Liver (tissue), 9 donors: ENCODE results near the gene RARA. TPM values are rescaled to one million over a fixed set of nuclear protein-coding genes. Genes with fewer than 3 reads are reported as not detected.
"Not testable (repeated sequence)": the region's sequence is repeated elsewhere in the genome, so short reads cannot be mapped to it uniquely, and the experiment has no call there.

Experiments used
- DNase-seq: peaks from one replicate; pipeline ENCODE4 v3.0.0-alpha.2; 2017; ENCODE audit warnings: low spot score
- H3K27ac ChIP-seq, 2 donors: one replicate each; pipeline ENCODE4 v1.7.0; 2013; ENCODE audit warnings: inconsistent platforms in 2 of 2, low read length in 2 of 2, control low read depth in 1 of 2, low read depth in 1 of 2, mild to moderate bottlenecking in 1 of 2
- H3K27me3 ChIP-seq, 4 donors: one replicate each; pipeline versions ENCODE4 v1.6.1 to v1.7.0; 2013; ENCODE audit warnings: low read length in 3 of 4, inconsistent platforms in 1 of 4, mild to moderate bottlenecking in 1 of 4, moderate library complexity in 1 of 4; ENCODE audit not compliant: control insufficient read depth in 4 of 4, insufficient read depth in 4 of 4
- H3K36me3 ChIP-seq, 4 donors: one replicate each; pipeline versions ENCODE4 v1.6.1 to v1.7.0; 2013; ENCODE audit warnings: low read length in 3 of 4, mild to moderate bottlenecking in 3 of 4, low read depth in 1 of 4, moderate library complexity in 1 of 4; ENCODE audit not compliant: control insufficient read depth in 4 of 4, insufficient read depth in 3 of 4
- H3K4me1 ChIP-seq, 4 donors: one replicate each; pipeline versions ENCODE4 v1.6.1 to v1.7.0; 2013; ENCODE audit warnings: low read length in 3 of 4, mild to moderate bottlenecking in 3 of 4, moderate library complexity in 1 of 4; ENCODE audit not compliant: control insufficient read depth in 4 of 4, insufficient read depth in 4 of 4
- H3K4me3 ChIP-seq, 3 donors: one replicate each; pipeline versions ENCODE4 v1.6.1 to v1.7.0; 2013; ENCODE audit warnings: low read length in 3 of 3, control low read depth in 1 of 3, low read depth in 1 of 3, mild to moderate bottlenecking in 1 of 3
- H3K9ac ChIP-seq, 2 donors: one replicate each; pipeline ENCODE4 v1.7.0; 2013; ENCODE audit warnings: low read length in 2 of 2, mild to moderate bottlenecking in 2 of 2, moderate library complexity in 2 of 2, control low read depth in 1 of 2, low read depth in 1 of 2
- H3K9me3 ChIP-seq, 4 donors: one replicate each; pipeline versions ENCODE4 v1.6.1 to v1.7.0; 2013; ENCODE audit warnings: low read length in 3 of 4; ENCODE audit not compliant: control insufficient read depth in 4 of 4
- FOXA2 ChIP-seq: IDR thresholded peaks from 2 replicates; pipeline ENCODE4 v1.6.1; 2016; ENCODE audit warnings: antibody characterized with exemption
- RAD21 ChIP-seq, 2 donors: IDR thresholded peaks; 2 replicates each; pipeline ENCODE4 v1.6.1; 2016; ENCODE audit warnings: antibody characterized with exemption in 2 of 2, mild to moderate bottlenecking in 2 of 2
- RXRA ChIP-seq, 2 donors: IDR thresholded peaks; 2 replicates each; pipeline ENCODE4 v1.6.1; 2017 to 2018; ENCODE audit warnings: antibody characterized with exemption in 2 of 2, mild to moderate bottlenecking in 1 of 2
- SP1 ChIP-seq: IDR thresholded peaks from 2 replicates; pipeline ENCODE4 v1.6.1; 2018; ENCODE audit warnings: antibody characterized with exemption, mild to moderate bottlenecking
- TAF1 ChIP-seq: conservative IDR thresholded peaks from 2 replicates; pipeline ENCODE4 v1.6.1; 2016; ENCODE audit warnings: antibody characterized with exemption, mild to moderate bottlenecking
- YY1 ChIP-seq: IDR thresholded peaks from 2 replicates; pipeline ENCODE4 v1.6.1; 2016; ENCODE audit warnings: antibody characterized with exemption, mild to moderate bottlenecking
- WGBS: extraction: QIAGEN DNeasy Blood & Tissue Kit; methylation state at CpG from one replicate; pipeline ENCODE4 v1.1.7; 2013; 5-methylcytosine and 5-hydroxymethylcytosine counted together
- polyA plus RNA-seq, 2 donors: library from polyadenylated mRNA; stranded (reverse) in 1 of 2; unstranded in 1 of 2; fragments of 200-250 nt in 1 of 2; fragments of >200 nt in 1 of 2; fragmentation: Nextera tagmentation in 1 of 2; extraction: Ambion mirVana in 1 of 2; gene quantifications; one replicate each; pipeline versions ENCODE4 v1.2.1 to v1.2.3, GENCODE V29; 2013 to 2015
- total RNA-seq, 2 donors: library from RNA; depleted of rRNA; stranded (reverse); fragments of >200 nt; gene quantifications; one replicate each; pipeline ENCODE4 v1.2.3, GENCODE V29; 2014
- TF ChIP-seq, protein P1 (sequence below): IDR thresholded peaks from 2 replicates; pipeline ENCODE4 v1.6.1; 2016; ENCODE audit warnings: antibody characterized with exemption, mild to moderate bottlenecking
- TF ChIP-seq, protein P2 (sequence below): IDR thresholded peaks from 2 replicates; pipeline ENCODE4 v1.6.1; 2016; ENCODE audit warnings: antibody characterized with exemption
- TF ChIP-seq, protein P3 (sequence below): IDR thresholded peaks from 2 replicates; pipeline ENCODE4 v1.6.1; 2016; ENCODE audit warnings: antibody characterized with exemption
- TF ChIP-seq, protein P4 (sequence below): fragments of 150-350 bp; IDR thresholded peaks from 2 replicates; pipeline ENCODE4 v1.5.1; 2017; ENCODE audit warnings: improper control_type of control experiment, low read depth, low read length; ENCODE audit not compliant: missing input control
- donor health status: healthy.
- donor health status: healthy.
- donor health status: healthy.
- donor health status: healthy.
- donor health status: healthy.

Gene RARA
- total and polyA plus RNA-seq, 4 donors = 6.6 to 26.2 (median 10.8) TPM

DNA sequence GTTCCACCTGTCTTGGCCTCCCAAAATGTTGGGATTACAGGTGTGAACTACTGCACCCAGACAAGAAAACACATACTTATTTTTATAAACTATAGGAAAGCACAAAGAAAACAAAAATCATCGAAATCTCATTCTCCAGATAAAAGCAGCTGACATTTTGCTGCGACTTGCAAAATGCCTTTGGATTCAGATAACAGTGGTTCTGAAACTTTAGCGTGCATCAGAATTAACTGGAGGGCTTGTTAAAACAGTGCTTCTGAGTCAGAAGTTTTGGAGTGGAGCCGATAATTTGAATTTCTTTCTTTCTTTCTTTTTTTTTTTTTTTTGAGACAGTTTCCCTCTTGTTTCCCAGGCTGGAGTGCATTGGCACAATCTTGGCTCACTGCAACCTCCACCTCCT, 73.3 kb downstream of the RARA start:
- H3K4me1 ChIP-seq = no peaks in the 10 kb centered on the region
- no peak for TF ChIP-seq SP1
- TF ChIP-seq, protein P1, sequence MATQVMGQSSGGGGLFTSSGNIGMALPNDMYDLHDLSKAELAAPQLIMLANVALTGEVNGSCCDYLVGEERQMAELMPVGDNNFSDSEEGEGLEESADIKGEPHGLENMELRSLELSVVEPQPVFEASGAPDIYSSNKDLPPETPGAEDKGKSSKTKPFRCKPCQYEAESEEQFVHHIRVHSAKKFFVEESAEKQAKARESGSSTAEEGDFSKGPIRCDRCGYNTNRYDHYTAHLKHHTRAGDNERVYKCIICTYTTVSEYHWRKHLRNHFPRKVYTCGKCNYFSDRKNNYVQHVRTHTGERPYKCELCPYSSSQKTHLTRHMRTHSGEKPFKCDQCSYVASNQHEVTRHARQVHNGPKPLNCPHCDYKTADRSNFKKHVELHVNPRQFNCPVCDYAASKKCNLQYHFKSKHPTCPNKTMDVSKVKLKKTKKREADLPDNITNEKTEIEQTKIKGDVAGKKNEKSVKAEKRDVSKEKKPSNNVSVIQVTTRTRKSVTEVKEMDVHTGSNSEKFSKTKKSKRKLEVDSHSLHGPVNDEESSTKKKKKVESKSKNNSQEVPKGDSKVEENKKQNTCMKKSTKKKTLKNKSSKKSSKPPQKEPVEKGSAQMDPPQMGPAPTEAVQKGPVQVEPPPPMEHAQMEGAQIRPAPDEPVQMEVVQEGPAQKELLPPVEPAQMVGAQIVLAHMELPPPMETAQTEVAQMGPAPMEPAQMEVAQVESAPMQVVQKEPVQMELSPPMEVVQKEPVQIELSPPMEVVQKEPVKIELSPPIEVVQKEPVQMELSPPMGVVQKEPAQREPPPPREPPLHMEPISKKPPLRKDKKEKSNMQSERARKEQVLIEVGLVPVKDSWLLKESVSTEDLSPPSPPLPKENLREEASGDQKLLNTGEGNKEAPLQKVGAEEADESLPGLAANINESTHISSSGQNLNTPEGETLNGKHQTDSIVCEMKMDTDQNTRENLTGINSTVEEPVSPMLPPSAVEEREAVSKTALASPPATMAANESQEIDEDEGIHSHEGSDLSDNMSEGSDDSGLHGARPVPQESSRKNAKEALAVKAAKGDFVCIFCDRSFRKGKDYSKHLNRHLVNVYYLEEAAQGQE = no peak
- TF ChIP-seq, protein P2, sequence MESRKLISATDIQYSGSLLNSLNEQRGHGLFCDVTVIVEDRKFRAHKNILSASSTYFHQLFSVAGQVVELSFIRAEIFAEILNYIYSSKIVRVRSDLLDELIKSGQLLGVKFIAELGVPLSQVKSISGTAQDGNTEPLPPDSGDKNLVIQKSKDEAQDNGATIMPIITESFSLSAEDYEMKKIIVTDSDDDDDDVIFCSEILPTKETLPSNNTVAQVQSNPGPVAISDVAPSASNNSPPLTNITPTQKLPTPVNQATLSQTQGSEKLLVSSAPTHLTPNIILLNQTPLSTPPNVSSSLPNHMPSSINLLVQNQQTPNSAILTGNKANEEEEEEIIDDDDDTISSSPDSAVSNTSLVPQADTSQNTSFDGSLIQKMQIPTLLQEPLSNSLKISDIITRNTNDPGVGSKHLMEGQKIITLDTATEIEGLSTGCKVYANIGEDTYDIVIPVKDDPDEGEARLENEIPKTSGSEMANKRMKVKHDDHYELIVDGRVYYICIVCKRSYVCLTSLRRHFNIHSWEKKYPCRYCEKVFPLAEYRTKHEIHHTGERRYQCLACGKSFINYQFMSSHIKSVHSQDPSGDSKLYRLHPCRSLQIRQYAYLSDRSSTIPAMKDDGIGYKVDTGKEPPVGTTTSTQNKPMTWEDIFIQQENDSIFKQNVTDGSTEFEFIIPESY = no peak
- no peak for TF ChIP-seq RAD21 (IDR thresholded peaks at IDR 0.05)
- TF ChIP-seq, protein P3, sequence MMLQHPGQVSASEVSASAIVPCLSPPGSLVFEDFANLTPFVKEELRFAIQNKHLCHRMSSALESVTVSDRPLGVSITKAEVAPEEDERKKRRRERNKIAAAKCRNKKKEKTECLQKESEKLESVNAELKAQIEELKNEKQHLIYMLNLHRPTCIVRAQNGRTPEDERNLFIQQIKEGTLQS = no peak
- no peak for TF ChIP-seq YY1
- 92% methylated on average over 4 of the region's 4 CpGs for WGBS
- no peak for DNase-seq
- H3K36me3 ChIP-seq = no peaks in the 10 kb centered on the region
- no peaks in the 10 kb centered on the region for H3K27me3 ChIP-seq
- no peak overlapping the region for H3K9ac ChIP-seq
- H3K4me3 ChIP-seq = no peak overlapping the region
- no peaks in the 10 kb centered on the region for H3K9me3 ChIP-seq
- no peak overlapping the region for H3K27ac ChIP-seq

DNA sequence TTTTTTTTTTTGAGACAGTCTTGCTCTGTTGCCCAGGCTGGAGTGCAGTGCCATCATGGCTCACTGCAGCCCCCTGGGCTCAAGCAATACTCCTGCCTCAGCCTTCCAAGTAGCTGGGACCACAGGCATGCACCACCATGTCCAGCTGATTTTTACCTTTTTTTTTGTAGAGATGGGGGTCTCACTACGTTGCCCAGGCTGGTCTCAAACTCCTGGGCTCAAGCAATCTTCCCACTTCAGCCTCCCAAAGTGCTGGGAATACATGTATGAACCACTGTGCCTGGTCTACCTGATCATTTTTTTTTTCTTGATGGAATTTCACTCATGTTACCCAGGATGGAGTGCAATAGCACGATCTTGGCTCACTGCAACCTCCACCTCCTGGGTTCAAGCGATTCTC, 77.6 kb downstream of the RARA start:
- 97% methylated on average over 3 of the region's 3 CpGs for WGBS

DNA sequence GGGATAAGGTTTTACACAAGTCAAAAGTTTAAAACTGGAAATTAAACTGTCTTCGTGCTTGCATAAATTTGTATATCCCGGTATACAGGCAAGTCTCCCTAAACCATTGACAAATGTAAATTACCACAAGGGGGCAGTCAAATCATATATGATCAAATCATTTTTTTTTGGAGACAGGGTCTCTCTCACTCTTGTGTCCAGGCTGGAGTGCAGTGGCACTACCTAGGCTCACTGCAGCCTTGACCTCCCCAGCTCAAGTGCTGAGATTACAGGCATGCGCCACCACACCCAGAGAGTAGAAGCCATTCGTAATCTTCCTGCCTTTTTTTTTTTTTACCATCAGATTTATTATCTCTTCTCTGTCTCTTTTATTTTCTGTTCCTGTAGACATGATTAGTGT, 90.2 kb downstream of the RARA start:
- H3K9ac ChIP-seq = no peak overlapping the region
- no peak overlapping the region for H3K27ac ChIP-seq
- peaks cover 0 to 7% (median 3%) of the 10 kb centered on the region in 4 donors for H3K4me1 ChIP-seq
- peaks cover 0 to 1% (median 0%) of the 10 kb centered on the region in 4 donors for H3K36me3 ChIP-seq
- no peaks in the 10 kb centered on the region for H3K9me3 ChIP-seq
- no peaks in the 10 kb centered on the region for H3K27me3 ChIP-seq
- H3K4me3 ChIP-seq = no peak overlapping the region
- TF ChIP-seq RAD21 (IDR thresholded peaks at IDR 0.05) (peak; percentile 72 to 76), TAF1 (no peak), YY1 (no peak), SP1 (no peak), FOXA2 (no peak), RXRA (IDR thresholded peaks at IDR 0.05) (no peak)
- TF ChIP-seq, protein P4, sequence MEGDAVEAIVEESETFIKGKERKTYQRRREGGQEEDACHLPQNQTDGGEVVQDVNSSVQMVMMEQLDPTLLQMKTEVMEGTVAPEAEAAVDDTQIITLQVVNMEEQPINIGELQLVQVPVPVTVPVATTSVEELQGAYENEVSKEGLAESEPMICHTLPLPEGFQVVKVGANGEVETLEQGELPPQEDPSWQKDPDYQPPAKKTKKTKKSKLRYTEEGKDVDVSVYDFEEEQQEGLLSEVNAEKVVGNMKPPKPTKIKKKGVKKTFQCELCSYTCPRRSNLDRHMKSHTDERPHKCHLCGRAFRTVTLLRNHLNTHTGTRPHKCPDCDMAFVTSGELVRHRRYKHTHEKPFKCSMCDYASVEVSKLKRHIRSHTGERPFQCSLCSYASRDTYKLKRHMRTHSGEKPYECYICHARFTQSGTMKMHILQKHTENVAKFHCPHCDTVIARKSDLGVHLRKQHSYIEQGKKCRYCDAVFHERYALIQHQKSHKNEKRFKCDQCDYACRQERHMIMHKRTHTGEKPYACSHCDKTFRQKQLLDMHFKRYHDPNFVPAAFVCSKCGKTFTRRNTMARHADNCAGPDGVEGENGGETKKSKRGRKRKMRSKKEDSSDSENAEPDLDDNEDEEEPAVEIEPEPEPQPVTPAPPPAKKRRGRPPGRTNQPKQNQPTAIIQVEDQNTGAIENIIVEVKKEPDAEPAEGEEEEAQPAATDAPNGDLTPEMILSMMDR = peak; percentile 50
- DNase-seq = no peak
- 57% methylated on average over 4 of the region's 4 CpGs for WGBS

More for the DNA sequence above, 77.6 kb downstream of the RARA start:
- not testable (repeated sequence) for H3K9ac ChIP-seq, H3K9me3 ChIP-seq, H3K4me3 ChIP-seq, DNase-seq, H3K27me3 ChIP-seq, H3K27ac ChIP-seq, H3K36me3 ChIP-seq, H3K4me1 ChIP-seq
